ENCODE results near the gene DBNDD1.

DNA sequence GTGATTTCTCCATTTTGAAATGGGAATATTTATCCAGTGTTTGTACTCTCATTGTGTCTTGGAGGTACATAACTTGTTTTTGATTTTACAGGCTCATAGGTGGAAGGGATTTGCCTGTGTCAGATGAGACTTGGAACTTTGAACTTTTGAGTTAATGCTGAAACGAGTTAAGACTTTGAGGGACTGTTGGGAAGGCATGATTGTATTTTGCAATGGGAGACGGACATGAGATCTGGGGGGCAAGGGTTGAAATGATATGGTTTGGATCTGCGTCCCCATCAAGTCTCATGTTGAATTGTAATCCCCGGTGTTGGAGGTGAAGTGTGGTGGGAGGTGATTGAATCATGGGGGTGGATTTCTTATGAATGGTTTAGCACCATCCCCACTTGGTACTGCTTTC lies 36.1 kb upstream of the DBNDD1 start:
- TF ChIP-seq ZNF274 (IDR thresholded peaks at IDR 0.05; ENCODE audit: low read depth, low read length): no peak
- no peak for TF ChIP-seq YY1 (IDR thresholded peaks at IDR 0.05; ENCODE audit: insufficient read depth, insufficient read length)
- TF ChIP-seq SUZ12 (IDR thresholded peaks at IDR 0.05; ENCODE audit: extremely low read depth, insufficient read depth, insufficient read length): no peak
